ENCODE data around the gene PBXIP1. TPM values are rescaled to one million over a fixed set of nuclear protein-coding genes. Genes with fewer than 3 reads are reported as not detected.
"Not testable (repeated sequence)": the region's sequence is repeated elsewhere in the genome, so short reads cannot be mapped to it uniquely, and the experiment has no call there.

PBXIP1 gene
- total RNA-seq, 4 donors from 2014 or later: 41.4 to 67.4 (median 61.3) TPM

GRCh38 chr1:154988058-154988954 lies 32.4 kb upstream of the PBXIP1 start:
- Histone ChIP-seq H3K9me3 (no peaks in the 10 kb centered on the region), H3K4me1 (peaks cover 22% of the 10 kb centered on the region), H3K36me3 (peaks cover 56% of the 10 kb centered on the region), H3K27ac (no peak overlapping the region), H3K27me3 (no peaks in the 10 kb centered on the region), H3K4me3 (no peak overlapping the region)
- whole genome bisulfite sequencing: 87% methylated on average over 14 of the region's 17 CpGs
- TF ChIP-seq, protein P1, sequence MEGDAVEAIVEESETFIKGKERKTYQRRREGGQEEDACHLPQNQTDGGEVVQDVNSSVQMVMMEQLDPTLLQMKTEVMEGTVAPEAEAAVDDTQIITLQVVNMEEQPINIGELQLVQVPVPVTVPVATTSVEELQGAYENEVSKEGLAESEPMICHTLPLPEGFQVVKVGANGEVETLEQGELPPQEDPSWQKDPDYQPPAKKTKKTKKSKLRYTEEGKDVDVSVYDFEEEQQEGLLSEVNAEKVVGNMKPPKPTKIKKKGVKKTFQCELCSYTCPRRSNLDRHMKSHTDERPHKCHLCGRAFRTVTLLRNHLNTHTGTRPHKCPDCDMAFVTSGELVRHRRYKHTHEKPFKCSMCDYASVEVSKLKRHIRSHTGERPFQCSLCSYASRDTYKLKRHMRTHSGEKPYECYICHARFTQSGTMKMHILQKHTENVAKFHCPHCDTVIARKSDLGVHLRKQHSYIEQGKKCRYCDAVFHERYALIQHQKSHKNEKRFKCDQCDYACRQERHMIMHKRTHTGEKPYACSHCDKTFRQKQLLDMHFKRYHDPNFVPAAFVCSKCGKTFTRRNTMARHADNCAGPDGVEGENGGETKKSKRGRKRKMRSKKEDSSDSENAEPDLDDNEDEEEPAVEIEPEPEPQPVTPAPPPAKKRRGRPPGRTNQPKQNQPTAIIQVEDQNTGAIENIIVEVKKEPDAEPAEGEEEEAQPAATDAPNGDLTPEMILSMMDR (IDR thresholded peaks at IDR 0.05): no peak
- no peak for TF ChIP-seq POLR2A (IDR thresholded peaks at IDR 0.05)
- no peak for TF ChIP-seq EP300 (IDR thresholded peaks at IDR 0.05)
- TF ChIP-seq POLR2AphosphoS5 (IDR thresholded peaks at IDR 0.05): no peak
- DNase-seq (ENCODE audit: low spot score in 2 of 2): no peak

DNA sequence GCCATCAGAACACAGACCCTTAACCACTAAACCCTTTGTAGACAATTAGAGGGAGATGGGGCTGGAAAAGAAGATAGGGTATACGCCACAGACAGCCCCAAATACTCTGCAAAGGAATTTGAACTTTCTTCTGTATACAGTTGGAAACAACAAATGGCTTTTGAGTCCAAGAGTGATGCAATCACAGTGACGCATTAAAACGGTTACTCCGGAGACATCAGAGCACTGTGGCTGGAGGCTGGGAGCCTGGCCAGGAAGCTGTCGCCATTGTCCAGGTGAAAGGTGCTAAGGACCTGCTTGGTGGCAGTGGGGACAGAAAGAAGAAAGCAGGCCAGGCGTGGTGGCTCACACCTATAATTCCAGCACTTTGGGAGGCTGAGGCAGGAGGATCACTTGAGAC lies 31.4 kb upstream of the PBXIP1 start:
- TF ChIP-seq POLR2AphosphoS5 (IDR thresholded peaks at IDR 0.05) (no peak), POLR2A (IDR thresholded peaks at IDR 0.05) (no peak), EP300 (IDR thresholded peaks at IDR 0.05) (no peak)
- TF ChIP-seq, protein P1 (IDR thresholded peaks at IDR 0.05): no peak
- no peaks in the 10 kb centered on the region for H3K27me3 ChIP-seq
- no peaks in the 10 kb centered on the region for H3K9me3 ChIP-seq
- no peak overlapping the region for H3K4me3 ChIP-seq
- H3K36me3 ChIP-seq: peaks cover 50% of the 10 kb centered on the region
- WGBS: 75% methylated on average over 6 of the region's 6 CpGs
- no peak overlapping the region for H3K27ac ChIP-seq
- peaks cover 27% of the 10 kb centered on the region for H3K4me1 ChIP-seq
- DNase-seq (ENCODE audit: low spot score in 2 of 2): no peak

- 89% methylated on average over 4 of the region's 4 CpGs for whole genome bisulfite sequencing
- H3K4me3 ChIP-seq; H3K9me3 ChIP-seq; DNase-seq (ENCODE audit: low spot score in 2 of 2); H3K27me3 ChIP-seq; H3K27ac ChIP-seq: not testable (repeated sequence)
- Histone ChIP-seq H3K36me3 (peaks cover 47% of the 10 kb centered on the region), H3K4me1 (peaks cover 30% of the 10 kb centered on the region)
Measured at GRCh38 chr1:154986736-154987135, 30.8 kb upstream of the PBXIP1 start.

GRCh38 chr1:154983776-154984466 lies 28.0 kb upstream of the PBXIP1 start:
- H3K4me3 ChIP-seq: peak overlapping the region; percentile 77
- H3K4me1 ChIP-seq: peaks cover 26% of the 10 kb centered on the region
- TF ChIP-seq, protein P1 (IDR thresholded peaks at IDR 0.05): no peak
- no peak for TF ChIP-seq POLR2AphosphoS5 (IDR thresholded peaks at IDR 0.05)
- no peak for TF ChIP-seq EP300 (IDR thresholded peaks at IDR 0.05)
- no peak for TF ChIP-seq POLR2A (IDR thresholded peaks at IDR 0.05)
- H3K27me3 ChIP-seq: no peaks in the 10 kb centered on the region
- no peak for DNase-seq (ENCODE audit: low spot score in 2 of 2)
- H3K36me3 ChIP-seq: peaks cover 22% of the 10 kb centered on the region
- peak overlapping the region; percentile 86 for H3K27ac ChIP-seq
- 8% methylated on average over 17 of the region's 17 CpGs for WGBS
- no peaks in the 10 kb centered on the region for H3K9me3 ChIP-seq

DNA sequence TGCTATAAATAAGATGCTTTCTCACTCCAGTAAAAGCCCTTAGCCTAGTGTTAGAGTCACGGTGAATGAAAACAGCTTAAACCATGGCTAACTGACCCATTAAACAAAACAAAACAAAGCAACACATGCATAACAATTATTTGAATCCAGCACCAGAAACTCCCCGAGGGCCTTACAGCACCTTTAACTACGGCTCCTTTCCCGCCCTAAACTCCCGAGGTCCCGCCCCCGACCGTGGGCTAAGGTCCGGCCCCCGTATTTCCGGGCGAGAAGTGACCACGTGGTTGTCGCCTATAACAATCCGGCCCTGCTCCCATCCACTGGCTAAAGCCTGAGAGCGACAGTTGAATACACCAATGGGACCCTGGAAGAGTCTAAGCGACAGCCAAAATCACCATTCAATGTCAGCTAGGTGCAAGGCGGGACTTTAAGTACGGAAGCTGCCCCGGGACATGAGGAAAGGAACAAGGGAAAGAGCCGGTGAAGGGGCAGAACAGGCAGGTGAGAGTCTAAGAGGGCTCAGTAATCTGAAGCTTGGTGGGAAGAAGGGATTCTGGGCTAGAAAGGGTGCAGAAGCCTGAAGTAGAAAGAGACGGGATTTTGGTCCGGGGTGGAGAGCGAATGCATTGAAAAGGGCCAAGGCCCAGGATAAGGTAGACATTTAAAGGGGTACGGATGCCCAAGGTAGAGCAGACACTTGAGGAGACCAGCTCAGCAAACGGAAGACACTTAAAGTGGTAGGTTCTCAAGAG lies 27.2 kb upstream of the PBXIP1 start, which contains the start of gene FLAD1:
FLAD1 (plus strand) TSS at position 448 of the 752 bp plus-strand sequence. CDS start 351 bp downstream, outside the sequence.
- H3K9me3 ChIP-seq: no peaks in the 10 kb centered on the region
- no peaks in the 10 kb centered on the region for H3K27me3 ChIP-seq
- peak within 1 kb of the TSS; percentile 86 for H3K27ac ChIP-seq
- DNase-seq (ENCODE audit: low spot score in 2 of 2): peak; percentile 96 to 98
- no peak for TF ChIP-seq POLR2A (IDR thresholded peaks at IDR 0.05)
- TF ChIP-seq, protein P1 (IDR thresholded peaks at IDR 0.05): no peak
- no peak for TF ChIP-seq EP300 (IDR thresholded peaks at IDR 0.05)
- peak in 2 of 3 donors; percentile 68 to 71 for TF ChIP-seq POLR2AphosphoS5 (IDR thresholded peaks at IDR 0.05)
- H3K4me3 ChIP-seq: peak within 1 kb of the TSS; percentile 77
- peaks cover 14% of the 10 kb centered on the region for H3K36me3 ChIP-seq
- WGBS: under 1% methylated on average over 26 of the region's 26 CpGs
- H3K4me1 ChIP-seq: peaks cover 26% of the 10 kb centered on the region

Data from suprapubic skin (tissue), 4 donors.